AG04449 (cell line): ENCODE results near the gene GPC3.

ENCODE experiments used
- CTCF ChIA-PET: fragments of 350-600 bp; formaldehyde crosslinking; extraction: SDS; loops from one replicate; lab custom pipeline; 2021; ENCODE audit warnings: antibody characterized with exemption; lab: Yijun Ruan, JAX
- POLR2A ChIA-PET: fragments of 400-600, 350-600 bp; formaldehyde crosslinking; extraction: SDS; loops from one replicate; lab custom pipeline; 2020; ENCODE audit warnings: antibody characterized with exemption, inconsistent platforms; lab: Yijun Ruan, JAX
- DNase-seq: peaks from one replicate; pipeline ENCODE4 v3.0.0-alpha.2; 2010; ENCODE audit warnings: low read depth, low spot score
- H3K4me3 ChIP-seq: 2 replicates; pipeline ENCODE4 v1.5.1; 2011; ENCODE audit warnings: low read depth, mild to moderate bottlenecking, control low read depth, low read length
- CTCF ChIP-seq: IDR thresholded peaks from one replicate; pipeline ENCODE4 v1.5.1; 2011; ENCODE audit warnings: mild to moderate bottlenecking, moderate library complexity, low read length, control low read depth, inconsistent platforms; ENCODE audit not compliant: insufficient read depth; ENCODE audit errors: missing control alignments

GPC3 gene

GRCh38 chrX:133956570-133957340 lies 28.6 kb downstream of the GPC3 start:
- ChIA-PET POLR2A (no interaction called here), CTCF (no interaction called here)
- H3K4me3 ChIP-seq = no peak overlapping the region
- no peak for TF ChIP-seq CTCF
- no peak for DNase-seq

- no peak overlapping the region for H3K4me3 ChIP-seq
- no peak for TF ChIP-seq CTCF
- no peak for DNase-seq
- ChIA-PET CTCF (no interaction called here), POLR2A (no interaction called here)
Observed at GRCh38 chrX:133953785-133954355, 31.5 kb downstream of the GPC3 start.

- DNase-seq = no peak
- no peak overlapping the region for H3K4me3 ChIP-seq
- POLR2A ChIA-PET = no interaction called here
- TF ChIP-seq CTCF = no peak
- CTCF ChIA-PET = no interaction called here
Observed at GRCh38 chrX:133953078-133953477, 32.3 kb downstream of the GPC3 start.

GRCh38 chrX:133951098-133951497 lies 34.3 kb downstream of the GPC3 start:
- CTCF ChIA-PET = no interaction called here
- POLR2A ChIA-PET = no interaction called here
- no peak for DNase-seq

GRCh38 chrX:133950214-133950613 lies 35.2 kb downstream of the GPC3 start:
- DNase-seq = no peak
- TF ChIP-seq CTCF = no peak
- no peak overlapping the region for H3K4me3 ChIP-seq
- ChIA-PET POLR2A (no interaction called here), CTCF (no interaction called here)

More at GRCh38 chrX:133951098-133951497, 34.3 kb downstream of the GPC3 start:
- no peak for TF ChIP-seq CTCF
- no peak overlapping the region for H3K4me3 ChIP-seq

- no peak for TF ChIP-seq CTCF
- ChIA-PET POLR2A (no interaction called here), CTCF (no interaction called here)
- no peak for DNase-seq
- no peak overlapping the region for H3K4me3 ChIP-seq
Observed at GRCh38 chrX:133948895-133949294, 36.5 kb downstream of the GPC3 start.
